GM19328 (cell line): ENCODE data around the gene AFDN.
"Not testable (repeated sequence)": the region's sequence is repeated elsewhere in the genome, so short reads cannot be mapped to it uniquely, and the experiment has no call there.

Experiments used
- ATAC-seq: cut with Tn5 transposase; IDR thresholded peaks from one replicate; pipeline ENCODE4 v1.9.1; 2021; ENCODE audit warnings: mild to moderate bottlenecking, moderate library complexity; ENCODE audit not compliant: unreplicated experiment

Gene AFDN

GRCh38 chr6:167996424-167997199 is 169.9 kb downstream of the AFDN start:
- ATAC-seq: no peak

GRCh38 chr6:167997642-167998041 is 170.9 kb downstream of the AFDN start, which contains the start of gene KIF25:
Gene KIF25, plus strand, starts transcription at chr6:167997671. Its CDS starts 31,915 bp downstream, at chr6:168029586.
- no peak for ATAC-seq

- no peak for ATAC-seq
Observed at GRCh38 chr6:167998215-167998614, 171.5 kb downstream of the AFDN start.

GRCh38 chr6:168000198-168001028 is 173.7 kb downstream of the AFDN start:
- ATAC-seq: no peak

- ATAC-seq: no peak
Observed at GRCh38 chr6:168001029-168001332, 174.3 kb downstream of the AFDN start.

GRCh38 chr6:168001514-168001913 is 174.8 kb downstream of the AFDN start:
- not testable (repeated sequence) for ATAC-seq

GRCh38 chr6:168002804-168003203 is 176.1 kb downstream of the AFDN start:
- no peak for ATAC-seq

- no peak for ATAC-seq
Observed at GRCh38 chr6:168004023-168004422, 177.3 kb downstream of the AFDN start.

- ATAC-seq: no peak
Observed at GRCh38 chr6:168004945-168005344, 178.2 kb downstream of the AFDN start.

GRCh38 chr6:168005796-168006195 is 179.1 kb downstream of the AFDN start:
- no peak for ATAC-seq

GRCh38 chr6:168007592-168008338 is 181.1 kb downstream of the AFDN start:
- no peak for ATAC-seq

- ATAC-seq: no peak
Observed at GRCh38 chr6:168009331-168009730, 182.6 kb downstream of the AFDN start.

GRCh38 chr6:168011291-168011690 is 184.6 kb downstream of the AFDN start:
- ATAC-seq: no peak

- ATAC-seq: no peak
Observed at GRCh38 chr6:168012431-168013249, 185.9 kb downstream of the AFDN start.

- no peak for ATAC-seq
Observed at GRCh38 chr6:168013250-168013915, 186.7 kb downstream of the AFDN start.

GRCh38 chr6:168014428-168014827 is 187.7 kb downstream of the AFDN start:
- ATAC-seq: no peak

GRCh38 chr6:168015009-168015408 is 188.3 kb downstream of the AFDN start:
- ATAC-seq: no peak

GRCh38 chr6:168015482-168016175 is 188.9 kb downstream of the AFDN start:
- no peak for ATAC-seq

GRCh38 chr6:168016176-168016620 is 189.5 kb downstream of the AFDN start:
- no peak for ATAC-seq
